Transverse colon (tissue), 4 donors: ENCODE measurements around the gene STRADA.

Experiments used
- EP300 ChIP-seq: sonication (generic); formaldehyde crosslinking; IDR thresholded peaks from one replicate; pipeline ENCODE4 v1.6.1; 2017; ENCODE audit warnings: antibody characterized with exemption, low read depth
- POLR2A ChIP-seq: fragments of 450-650 bp; IDR thresholded peaks from one replicate; pipeline ENCODE4 v1.6.1; 2016; ENCODE audit warnings: antibody characterized with exemption, mild to moderate bottlenecking, moderate library complexity
- POLR2AphosphoS5 ChIP-seq, 3 donors: sonication (generic); formaldehyde crosslinking; IDR thresholded peaks; one replicate each; pipeline ENCODE4 v1.6.1; 2016; ENCODE audit warnings: antibody characterized with exemption in 3 of 3
- TF ChIP-seq, protein P1 (sequence below), 5 experiments: fragments of 200-600 bp in 3 of 5; fragments of 450-650 bp in 2 of 5; sonication (generic) in 3 of 5; IDR thresholded peaks; 1 replicate in 2 of 5; 2 replicates in 3 of 5; pipeline ENCODE4 v1.5.1; 2016 to 2017; ENCODE audit warnings: antibody characterized with exemption in 5 of 5, inconsistent platforms in 3 of 5, mild to moderate bottlenecking in 2 of 5, moderate library complexity in 1 of 5

DNA sequence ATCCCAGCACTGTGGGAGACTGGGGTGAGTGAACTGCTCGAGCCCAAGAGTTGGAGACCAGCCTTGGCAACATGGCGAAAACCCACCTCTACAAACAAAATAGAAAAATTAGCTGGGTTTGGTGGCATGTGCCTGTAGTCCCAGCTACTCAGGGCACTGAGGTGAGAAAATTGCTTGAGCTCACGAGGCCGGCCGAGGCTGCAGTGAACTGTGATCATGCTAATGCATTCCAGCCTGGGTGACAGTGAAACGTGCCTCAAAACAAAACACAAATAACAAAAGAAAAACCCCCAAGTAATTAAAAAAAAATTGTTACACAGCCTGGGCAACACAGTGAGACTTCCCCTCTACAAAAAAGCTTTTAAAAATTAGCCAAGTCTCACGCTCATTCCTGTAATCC is 26.8 kb upstream of the STRADA start:
- TF ChIP-seq POLR2A (no peak), EP300 (no peak), POLR2AphosphoS5 (IDR thresholded peaks at IDR 0.05) (no peak)
- TF ChIP-seq, protein P1, sequence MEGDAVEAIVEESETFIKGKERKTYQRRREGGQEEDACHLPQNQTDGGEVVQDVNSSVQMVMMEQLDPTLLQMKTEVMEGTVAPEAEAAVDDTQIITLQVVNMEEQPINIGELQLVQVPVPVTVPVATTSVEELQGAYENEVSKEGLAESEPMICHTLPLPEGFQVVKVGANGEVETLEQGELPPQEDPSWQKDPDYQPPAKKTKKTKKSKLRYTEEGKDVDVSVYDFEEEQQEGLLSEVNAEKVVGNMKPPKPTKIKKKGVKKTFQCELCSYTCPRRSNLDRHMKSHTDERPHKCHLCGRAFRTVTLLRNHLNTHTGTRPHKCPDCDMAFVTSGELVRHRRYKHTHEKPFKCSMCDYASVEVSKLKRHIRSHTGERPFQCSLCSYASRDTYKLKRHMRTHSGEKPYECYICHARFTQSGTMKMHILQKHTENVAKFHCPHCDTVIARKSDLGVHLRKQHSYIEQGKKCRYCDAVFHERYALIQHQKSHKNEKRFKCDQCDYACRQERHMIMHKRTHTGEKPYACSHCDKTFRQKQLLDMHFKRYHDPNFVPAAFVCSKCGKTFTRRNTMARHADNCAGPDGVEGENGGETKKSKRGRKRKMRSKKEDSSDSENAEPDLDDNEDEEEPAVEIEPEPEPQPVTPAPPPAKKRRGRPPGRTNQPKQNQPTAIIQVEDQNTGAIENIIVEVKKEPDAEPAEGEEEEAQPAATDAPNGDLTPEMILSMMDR (IDR thresholded peaks at IDR 0.05) = no peak
